Smooth muscle cell (in vitro differentiated cells): ENCODE results near the gene TFAM. TPM values are rescaled to one million over a fixed set of nuclear protein-coding genes. Genes with fewer than 3 reads are reported as not detected.
A peak's percentile ranks its signal among the peaks of the same experiment; 100 is the strongest.

ENCODE experiments used
- DNase-seq: peaks from one replicate; lab custom pipeline; 2025; ENCODE audit not compliant: unreplicated experiment; lab: John Stamatoyannopoulos, UW
- H2AFZ ChIP-seq: fragments of 200-600 bp; sonication (generic); 2 replicates; pipeline ENCODE4 v1.6.0; 2016; ENCODE audit warnings: antibody characterized with exemption, low read depth, mild to moderate bottlenecking
- H3F3A ChIP-seq: fragments of 200-600 bp; sonication (generic); 2 replicates; pipeline ENCODE4 v1.6.0; 2017; ENCODE audit warnings: antibody characterized with exemption, low read depth
- H3K27ac ChIP-seq: fragments of 200-600 bp; sonication (generic); 2 replicates; pipeline ENCODE4 v1.5.1; 2016; ENCODE audit warnings: low read depth, mild to moderate bottlenecking
- H3K27me3 ChIP-seq: fragments of 200-600 bp; sonication (generic); 2 replicates; pipeline ENCODE4 v1.6.1; 2016; ENCODE audit warnings: low read depth, mild to moderate bottlenecking
- H3K36me3 ChIP-seq: fragments of 200-600 bp; sonication (generic); 2 replicates; pipeline ENCODE4 v1.5.1; 2016; ENCODE audit warnings: low read depth
- H3K4me1 ChIP-seq: fragments of 200-600 bp; sonication (generic); 2 replicates; pipeline ENCODE4 v1.5.1; 2016; ENCODE audit warnings: low read depth
- H3K4me2 ChIP-seq: fragments of 200-600 bp; sonication (generic); 2 replicates; pipeline ENCODE4 v1.6.0; 2016; ENCODE audit warnings: mild to moderate bottlenecking
- H3K4me3 ChIP-seq: fragments of 200-600 bp; sonication (generic); 2 replicates; pipeline ENCODE4 v1.5.1; 2016; ENCODE audit warnings: mild to moderate bottlenecking
- H3K79me2 ChIP-seq: fragments of 200-600 bp; sonication (generic); 2 replicates; pipeline ENCODE4 v1.6.0; 2016; ENCODE audit warnings: low read depth, mild to moderate bottlenecking
- H3K9ac ChIP-seq: fragments of 200-600 bp; sonication (generic); 2 replicates; pipeline ENCODE4 v1.6.0; 2016; ENCODE audit warnings: low read depth
- H3K9me3 ChIP-seq: fragments of 200-600 bp; sonication (generic); replicated peaks from 2 replicates; pipeline ENCODE4 v1.5.1; 2016; ENCODE audit warnings: low read depth
- H4K20me1 ChIP-seq: fragments of 200-600 bp; sonication (generic); 2 replicates; pipeline ENCODE4 v1.6.0; 2016; ENCODE audit warnings: low read depth
- WGBS: methylation state at CpG from one replicate; pipeline ENCODE4 v1.1.7; 2016; ENCODE audit warnings: low lambda C conversion rate; 5-methylcytosine and 5-hydroxymethylcytosine counted together
- polyA plus RNA-seq: library from polyadenylated mRNA; unstranded; fragments of >200 nt; fragmentation: Nextera tagmentation; extraction: Ambion mirVana; gene quantifications from 2 replicates; pipeline ENCODE4 v1.2.1, GENCODE V29; 2016
- total RNA-seq: library from RNA; depleted of rRNA; stranded (reverse); fragments of >200 nt; gene quantifications from 2 replicates; pipeline ENCODE4 v1.2.3, GENCODE V29; 2014
- TF ChIP-seq, protein P1 (sequence below): fragments of 200-600 bp; sonication (generic); IDR thresholded peaks from 2 replicates; pipeline ENCODE4 v1.5.1; 2017; ENCODE audit warnings: borderline replicate concordance, mild to moderate bottlenecking, antibody characterized with exemption; ENCODE audit not compliant: insufficient read depth, poor library complexity, severe bottlenecking

TFAM gene
- total and polyA plus RNA-seq, 2 experiments from 2014 or later = 14.5 to 21.0 TPM

DNA sequence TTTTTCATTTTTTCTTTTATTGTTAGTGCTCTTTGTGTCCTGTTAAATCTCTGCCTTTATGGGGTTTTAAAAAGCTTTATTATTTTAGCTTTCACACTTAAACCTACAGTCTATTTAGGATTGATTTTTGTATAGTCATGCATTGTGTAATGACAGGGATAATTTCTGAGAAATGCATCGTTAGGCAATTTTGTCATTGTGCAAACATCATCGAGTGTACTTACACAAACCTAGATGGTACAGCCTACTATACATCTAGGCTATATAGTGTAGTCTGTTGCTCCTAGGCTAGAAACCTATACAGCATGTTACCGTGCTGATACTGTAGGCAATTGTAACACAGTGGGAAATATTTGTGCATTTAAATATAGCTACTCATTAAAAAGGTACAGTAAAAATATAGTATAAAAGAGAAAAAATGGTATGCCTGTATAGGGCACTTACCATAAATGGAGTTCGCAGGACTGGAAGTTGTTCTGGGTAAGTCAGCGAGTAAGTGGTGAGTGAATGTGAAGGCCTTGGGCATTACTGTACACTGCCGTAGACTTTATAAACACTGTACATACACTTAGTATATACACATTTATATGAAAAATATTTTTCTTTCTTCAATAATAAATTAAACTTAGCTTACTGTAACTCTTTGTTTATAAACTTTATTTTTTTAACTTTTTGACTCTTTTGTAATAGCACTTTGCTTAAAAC is 34.4 kb upstream of the TFAM start:
- Histone ChIP-seq H3K79me2 (peaks cover 47% of the 10 kb centered on the region), H3F3A (no peaks in the 10 kb centered on the region), H2AFZ (no peak overlapping the region), H3K9me3 (no peaks in the 10 kb centered on the region), H3K4me3 (no peak overlapping the region), H3K4me2 (no peak overlapping the region), H3K27me3 (no peaks in the 10 kb centered on the region), H3K27ac (no peak overlapping the region), H3K4me1 (peaks cover 16% of the 10 kb centered on the region), H4K20me1 (peaks cover 97% of the 10 kb centered on the region), H3K9ac (no peak overlapping the region), H3K36me3 (no peaks in the 10 kb centered on the region)
- DNase-seq = no peak
- TF ChIP-seq, protein P1, sequence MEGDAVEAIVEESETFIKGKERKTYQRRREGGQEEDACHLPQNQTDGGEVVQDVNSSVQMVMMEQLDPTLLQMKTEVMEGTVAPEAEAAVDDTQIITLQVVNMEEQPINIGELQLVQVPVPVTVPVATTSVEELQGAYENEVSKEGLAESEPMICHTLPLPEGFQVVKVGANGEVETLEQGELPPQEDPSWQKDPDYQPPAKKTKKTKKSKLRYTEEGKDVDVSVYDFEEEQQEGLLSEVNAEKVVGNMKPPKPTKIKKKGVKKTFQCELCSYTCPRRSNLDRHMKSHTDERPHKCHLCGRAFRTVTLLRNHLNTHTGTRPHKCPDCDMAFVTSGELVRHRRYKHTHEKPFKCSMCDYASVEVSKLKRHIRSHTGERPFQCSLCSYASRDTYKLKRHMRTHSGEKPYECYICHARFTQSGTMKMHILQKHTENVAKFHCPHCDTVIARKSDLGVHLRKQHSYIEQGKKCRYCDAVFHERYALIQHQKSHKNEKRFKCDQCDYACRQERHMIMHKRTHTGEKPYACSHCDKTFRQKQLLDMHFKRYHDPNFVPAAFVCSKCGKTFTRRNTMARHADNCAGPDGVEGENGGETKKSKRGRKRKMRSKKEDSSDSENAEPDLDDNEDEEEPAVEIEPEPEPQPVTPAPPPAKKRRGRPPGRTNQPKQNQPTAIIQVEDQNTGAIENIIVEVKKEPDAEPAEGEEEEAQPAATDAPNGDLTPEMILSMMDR = no peak
- WGBS = 89% methylated on average over 6 of the region's 6 CpGs

DNA sequence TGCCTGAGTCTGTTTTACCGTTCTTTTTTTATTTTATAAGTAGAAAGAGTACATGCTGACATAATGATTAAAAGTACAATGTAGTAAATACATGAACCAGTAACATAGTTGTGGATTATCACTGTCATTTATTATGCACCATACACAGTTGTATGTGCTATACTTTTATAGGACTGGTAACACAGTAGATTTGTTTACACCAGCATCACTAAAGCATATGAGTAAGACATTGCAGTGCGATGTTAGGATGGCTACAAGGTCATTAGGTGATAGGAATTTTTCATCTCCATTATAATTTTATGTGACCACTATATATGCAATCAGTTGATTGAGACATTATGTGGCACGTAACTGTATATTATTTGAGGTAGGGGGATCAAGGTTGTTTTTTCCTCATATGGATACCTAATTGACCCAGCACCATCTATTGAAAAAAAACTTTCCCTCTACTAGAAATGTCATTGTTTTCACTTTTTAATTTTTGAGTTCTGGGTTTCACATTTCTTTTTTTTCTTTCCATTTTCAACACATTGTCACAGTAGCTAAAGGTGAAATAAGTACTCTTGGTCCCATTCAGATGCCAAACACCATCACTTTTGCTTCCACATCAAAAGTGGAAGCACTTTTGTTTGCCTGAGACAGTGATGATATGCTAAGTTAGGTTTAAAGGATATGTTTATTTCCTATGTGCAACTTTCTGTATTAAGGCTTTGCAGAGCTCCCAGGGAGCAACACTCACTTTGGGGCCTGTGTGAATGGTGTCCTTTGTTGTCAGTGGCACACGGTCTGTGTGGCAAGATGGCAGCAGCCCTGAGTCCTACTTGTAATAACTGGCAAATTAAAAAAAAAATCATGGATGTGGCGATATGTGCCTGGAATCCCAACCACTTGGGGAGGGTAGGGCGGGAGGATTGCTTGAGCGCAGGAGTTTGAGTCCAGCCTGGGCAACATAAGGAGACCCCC is 33.3 kb upstream of the TFAM start:
- TF ChIP-seq, protein P1 = no peak
- H3K9ac ChIP-seq = no peak overlapping the region
- no peak for DNase-seq
- H3K9me3 ChIP-seq = no peaks in the 10 kb centered on the region
- 93% methylated on average over 7 of the region's 7 CpGs for WGBS
- peaks cover 55% of the 10 kb centered on the region for H3K79me2 ChIP-seq
- peaks cover 96% of the 10 kb centered on the region for H4K20me1 ChIP-seq
- no peak overlapping the region for H2AFZ ChIP-seq
- H3K4me2 ChIP-seq = no peak overlapping the region
- peaks cover 16% of the 10 kb centered on the region for H3K4me1 ChIP-seq
- no peak overlapping the region for H3K27ac ChIP-seq
- H3F3A ChIP-seq = no peaks in the 10 kb centered on the region
- no peaks in the 10 kb centered on the region for H3K36me3 ChIP-seq
- H3K27me3 ChIP-seq = no peaks in the 10 kb centered on the region
- no peak overlapping the region for H3K4me3 ChIP-seq

DNA sequence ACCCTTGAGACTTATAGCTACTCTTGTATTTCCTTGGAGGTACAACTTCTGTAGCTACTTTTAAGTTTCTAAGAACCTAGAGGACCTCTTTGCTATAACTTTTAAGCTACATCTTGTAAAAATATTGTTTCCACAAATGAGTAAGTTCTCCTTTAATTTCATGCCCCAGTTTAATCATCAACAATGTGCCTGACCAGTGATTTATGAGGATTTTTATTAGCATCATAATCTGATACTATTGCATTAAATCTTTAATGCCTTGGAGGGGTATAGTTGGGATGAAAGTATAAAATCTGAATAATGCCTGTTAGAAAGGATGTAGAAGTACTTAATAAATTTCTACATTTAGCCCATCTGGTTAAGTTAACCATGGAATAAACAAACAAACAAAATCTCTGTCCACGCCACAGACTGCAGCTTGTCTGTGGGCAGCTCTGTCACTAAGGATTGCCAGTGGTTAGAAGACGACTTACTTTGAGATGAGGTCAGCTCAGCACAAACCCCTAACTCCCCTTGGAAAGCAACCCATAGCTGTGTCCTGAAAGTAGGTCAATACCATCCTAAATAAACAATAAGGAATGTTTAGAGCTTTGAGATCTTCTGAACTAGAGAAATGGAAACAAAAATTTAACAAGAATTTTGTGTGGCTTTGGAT is 32.1 kb upstream of the TFAM start:
- Histone ChIP-seq H3K9ac (no peak overlapping the region), H3K9me3 (no peaks in the 10 kb centered on the region), H3K36me3 (no peaks in the 10 kb centered on the region), H3K27me3 (no peaks in the 10 kb centered on the region), H4K20me1 (peaks cover 96% of the 10 kb centered on the region), H3K4me1 (peaks cover 14% of the 10 kb centered on the region), H3F3A (no peaks in the 10 kb centered on the region), H3K4me2 (peak overlapping the region; percentile 46), H3K79me2 (peaks cover 64% of the 10 kb centered on the region), H3K27ac (peak overlapping the region; percentile 29), H2AFZ (no peak overlapping the region), H3K4me3 (no peak overlapping the region)
- whole genome bisulfite sequencing = 8% methylated on average over 2 of the region's 2 CpGs
- no peak for DNase-seq
- TF ChIP-seq, protein P1 = no peak
